ENCODE data around the gene CTNND2.

CTNND2 gene

GRCh38 chr5:11683666-11684065, 220.6 kb downstream of the CTNND2 start:
- H3K27ac ChIP-seq (ENCODE audit: low read depth, low read length, severe bottlenecking), result no peak overlapping the region
- H3K36me3 ChIP-seq (ENCODE audit: control insufficient read depth, insufficient read depth, low read length), result no peaks in the 10 kb centered on the region
- WGBS, 2 experiments (ENCODE audit: insufficient coverage in 2 of 2), result no CpG with 5 or more reads among the region's 2 CpGs
- no peak overlapping the region for H3K4me3 ChIP-seq (ENCODE audit: extremely low read depth, insufficient read depth, low read length, poor library complexity, severe bottlenecking)
- H3K9me3 ChIP-seq (ENCODE audit: control insufficient read depth, low read length), result no peaks in the 10 kb centered on the region
- H3K4me1 ChIP-seq (ENCODE audit: control insufficient read depth, insufficient read depth, low read length, poor library complexity, severe bottlenecking), result no peaks in the 10 kb centered on the region

- H3K9me3 ChIP-seq (ENCODE audit: control insufficient read depth, low read length), result no peaks in the 10 kb centered on the region
- no peak overlapping the region for H3K4me3 ChIP-seq (ENCODE audit: extremely low read depth, insufficient read depth, low read length, poor library complexity, severe bottlenecking)
- H3K27ac ChIP-seq (ENCODE audit: low read depth, low read length, severe bottlenecking), result no peak overlapping the region
- WGBS, 2 experiments (ENCODE audit: insufficient coverage in 2 of 2), result 88% methylated on average over 3 to 4 of the region's 4 CpGs
- no peaks in the 10 kb centered on the region for H3K36me3 ChIP-seq (ENCODE audit: control insufficient read depth, insufficient read depth, low read length)
- H3K4me1 ChIP-seq (ENCODE audit: control insufficient read depth, insufficient read depth, low read length, poor library complexity, severe bottlenecking), result no peaks in the 10 kb centered on the region
These were observed 222.4 kb downstream of the CTNND2 start for GRCh38 chr5:11681796-11682195.

GRCh38 chr5:11679676-11680075, 224.6 kb downstream of the CTNND2 start:
- H3K4me1 ChIP-seq (ENCODE audit: control insufficient read depth, insufficient read depth, low read length, poor library complexity, severe bottlenecking), result no peaks in the 10 kb centered on the region
- no peaks in the 10 kb centered on the region for H3K9me3 ChIP-seq (ENCODE audit: control insufficient read depth, low read length)
- H3K4me3 ChIP-seq (ENCODE audit: extremely low read depth, insufficient read depth, low read length, poor library complexity, severe bottlenecking), result no peak overlapping the region
- H3K27ac ChIP-seq (ENCODE audit: low read depth, low read length, severe bottlenecking), result no peak overlapping the region
- H3K36me3 ChIP-seq (ENCODE audit: control insufficient read depth, insufficient read depth, low read length), result no peaks in the 10 kb centered on the region
- 83 to 86% methylated on average over 2 to 3 of the region's 5 CpGs for WGBS, 2 experiments (ENCODE audit: insufficient coverage in 2 of 2)

- no peaks in the 10 kb centered on the region for H3K9me3 ChIP-seq (ENCODE audit: control insufficient read depth, low read length)
- no peak overlapping the region for H3K4me3 ChIP-seq (ENCODE audit: extremely low read depth, insufficient read depth, low read length, poor library complexity, severe bottlenecking)
- H3K36me3 ChIP-seq (ENCODE audit: control insufficient read depth, insufficient read depth, low read length), result no peaks in the 10 kb centered on the region
- no peak overlapping the region for H3K27ac ChIP-seq (ENCODE audit: low read depth, low read length, severe bottlenecking)
- H3K4me1 ChIP-seq (ENCODE audit: control insufficient read depth, insufficient read depth, low read length, poor library complexity, severe bottlenecking), result no peaks in the 10 kb centered on the region
- WGBS, 2 experiments (ENCODE audit: insufficient coverage in 2 of 2), result 90% methylated on average over 2 of the region's 2 CpGs; no CpG with 5 or more reads in 1 of the 2 experiments
These were observed 229.1 kb downstream of the CTNND2 start for GRCh38 chr5:11675184-11675583.

GRCh38 chr5:11672385-11673085, 231.7 kb downstream of the CTNND2 start:
- 93 to 100% methylated on average over 5 to 8 of the region's 10 CpGs for WGBS, 2 experiments (ENCODE audit: insufficient coverage in 2 of 2)
- no peaks in the 10 kb centered on the region for H3K36me3 ChIP-seq (ENCODE audit: control insufficient read depth, insufficient read depth, low read length)
- no peaks in the 10 kb centered on the region for H3K4me1 ChIP-seq (ENCODE audit: control insufficient read depth, insufficient read depth, low read length, poor library complexity, severe bottlenecking)
- no peak overlapping the region for H3K4me3 ChIP-seq (ENCODE audit: extremely low read depth, insufficient read depth, low read length, poor library complexity, severe bottlenecking)
- no peaks in the 10 kb centered on the region for H3K9me3 ChIP-seq (ENCODE audit: control insufficient read depth, low read length)
- no peak overlapping the region for H3K27ac ChIP-seq (ENCODE audit: low read depth, low read length, severe bottlenecking)

GRCh38 chr5:11658376-11658775, 245.9 kb downstream of the CTNND2 start:
- no peaks in the 10 kb centered on the region for H3K36me3 ChIP-seq (ENCODE audit: control insufficient read depth, insufficient read depth, low read length)
- 83 to 90% methylated on average over 1 to 2 of the region's 5 CpGs for WGBS, 2 experiments (ENCODE audit: insufficient coverage in 2 of 2)
- H3K4me3 ChIP-seq (ENCODE audit: extremely low read depth, insufficient read depth, low read length, poor library complexity, severe bottlenecking), result no peak overlapping the region
- no peak overlapping the region for H3K27ac ChIP-seq (ENCODE audit: low read depth, low read length, severe bottlenecking)
- no peaks in the 10 kb centered on the region for H3K4me1 ChIP-seq (ENCODE audit: control insufficient read depth, insufficient read depth, low read length, poor library complexity, severe bottlenecking)
- no peaks in the 10 kb centered on the region for H3K9me3 ChIP-seq (ENCODE audit: control insufficient read depth, low read length)

GRCh38 chr5:11656916-11657315, 247.3 kb downstream of the CTNND2 start:
- Histone ChIP-seq H3K27ac (ENCODE audit: low read depth, low read length, severe bottlenecking) (no peak overlapping the region), H3K4me1 (ENCODE audit: control insufficient read depth, insufficient read depth, low read length, poor library complexity, severe bottlenecking) (no peaks in the 10 kb centered on the region), H3K4me3 (ENCODE audit: extremely low read depth, insufficient read depth, low read length, poor library complexity, severe bottlenecking) (no peak overlapping the region), H3K36me3 (ENCODE audit: control insufficient read depth, insufficient read depth, low read length) (no peaks in the 10 kb centered on the region), H3K9me3 (ENCODE audit: control insufficient read depth, low read length) (no peaks in the 10 kb centered on the region)
- WGBS, 2 experiments (ENCODE audit: insufficient coverage in 2 of 2), result 93 to 100% methylated on average over 2 to 3 of the region's 4 CpGs

GRCh38 chr5:11655681-11656080, 248.6 kb downstream of the CTNND2 start:
- Histone ChIP-seq H3K4me1 (ENCODE audit: control insufficient read depth, insufficient read depth, low read length, poor library complexity, severe bottlenecking) (no peaks in the 10 kb centered on the region), H3K27ac (ENCODE audit: low read depth, low read length, severe bottlenecking) (no peak overlapping the region)
- WGBS, 2 experiments (ENCODE audit: insufficient coverage in 2 of 2), result no CpG with 5 or more reads among the region's 4 CpGs

GRCh38 chr5:11650936-11651335, 253.3 kb downstream of the CTNND2 start:
- H3K36me3 ChIP-seq (ENCODE audit: control insufficient read depth, insufficient read depth, low read length), result no peaks in the 10 kb centered on the region
- H3K4me1 ChIP-seq (ENCODE audit: control insufficient read depth, insufficient read depth, low read length, poor library complexity, severe bottlenecking), result no peaks in the 10 kb centered on the region
- no peaks in the 10 kb centered on the region for H3K9me3 ChIP-seq (ENCODE audit: control insufficient read depth, low read length)
- 40% methylated on average over 1 of the region's 1 CpG; no CpG with 5 or more reads in 1 of the 2 experiments for WGBS, 2 experiments (ENCODE audit: insufficient coverage in 2 of 2)
- H3K27ac ChIP-seq (ENCODE audit: low read depth, low read length, severe bottlenecking), result no peak overlapping the region
- no peak overlapping the region for H3K4me3 ChIP-seq (ENCODE audit: extremely low read depth, insufficient read depth, low read length, poor library complexity, severe bottlenecking)

More at GRCh38 chr5:11655681-11656080, 248.6 kb downstream of the CTNND2 start:
- no peaks in the 10 kb centered on the region for H3K36me3 ChIP-seq (ENCODE audit: control insufficient read depth, insufficient read depth, low read length)
- no peaks in the 10 kb centered on the region for H3K9me3 ChIP-seq (ENCODE audit: control insufficient read depth, low read length)
- no peak overlapping the region for H3K4me3 ChIP-seq (ENCODE audit: extremely low read depth, insufficient read depth, low read length, poor library complexity, severe bottlenecking)

GRCh38 chr5:11646141-11646540, 258.1 kb downstream of the CTNND2 start:
- H3K4me1 ChIP-seq (ENCODE audit: control insufficient read depth, insufficient read depth, low read length, poor library complexity, severe bottlenecking), result no peaks in the 10 kb centered on the region
- H3K9me3 ChIP-seq (ENCODE audit: control insufficient read depth, low read length), result no peaks in the 10 kb centered on the region
- no peak overlapping the region for H3K27ac ChIP-seq (ENCODE audit: low read depth, low read length, severe bottlenecking)
- no peak overlapping the region for H3K4me3 ChIP-seq (ENCODE audit: extremely low read depth, insufficient read depth, low read length, poor library complexity, severe bottlenecking)
- H3K36me3 ChIP-seq (ENCODE audit: control insufficient read depth, insufficient read depth, low read length), result no peaks in the 10 kb centered on the region
- 81 to 84% methylated on average over 2 to 3 of the region's 3 CpGs for WGBS, 2 experiments (ENCODE audit: insufficient coverage in 2 of 2)

- WGBS, 2 experiments (ENCODE audit: insufficient coverage in 2 of 2), result 92 to 95% methylated on average over 2 of the region's 3 CpGs
- no peaks in the 10 kb centered on the region for H3K9me3 ChIP-seq (ENCODE audit: control insufficient read depth, low read length)
- H3K27ac ChIP-seq (ENCODE audit: low read depth, low read length, severe bottlenecking), result no peak overlapping the region
- no peaks in the 10 kb centered on the region for H3K4me1 ChIP-seq (ENCODE audit: control insufficient read depth, insufficient read depth, low read length, poor library complexity, severe bottlenecking)
- H3K4me3 ChIP-seq (ENCODE audit: extremely low read depth, insufficient read depth, low read length, poor library complexity, severe bottlenecking), result no peak overlapping the region
- H3K36me3 ChIP-seq (ENCODE audit: control insufficient read depth, insufficient read depth, low read length), result no peaks in the 10 kb centered on the region
These were observed 261.8 kb downstream of the CTNND2 start for GRCh38 chr5:11642438-11642837.

All from mesodermal cell (in vitro differentiated cells).